Mesangial cell (primary cell): Measurements from ENCODE around the gene ARPIN. TPM values are rescaled to one million over a fixed set of nuclear protein-coding genes. Genes with fewer than 3 reads are reported as not detected.

Experiments
- total RNA-seq: library from RNA; depleted of rRNA; stranded (reverse); fragments of >200 nt; gene quantifications from 2 replicates; pipeline ENCODE4 v1.2.3, GENCODE V29; 2015

Gene ARPIN
- total RNA-seq, result 9.0 and 13.1 TPM in 2 replicates

DNA sequence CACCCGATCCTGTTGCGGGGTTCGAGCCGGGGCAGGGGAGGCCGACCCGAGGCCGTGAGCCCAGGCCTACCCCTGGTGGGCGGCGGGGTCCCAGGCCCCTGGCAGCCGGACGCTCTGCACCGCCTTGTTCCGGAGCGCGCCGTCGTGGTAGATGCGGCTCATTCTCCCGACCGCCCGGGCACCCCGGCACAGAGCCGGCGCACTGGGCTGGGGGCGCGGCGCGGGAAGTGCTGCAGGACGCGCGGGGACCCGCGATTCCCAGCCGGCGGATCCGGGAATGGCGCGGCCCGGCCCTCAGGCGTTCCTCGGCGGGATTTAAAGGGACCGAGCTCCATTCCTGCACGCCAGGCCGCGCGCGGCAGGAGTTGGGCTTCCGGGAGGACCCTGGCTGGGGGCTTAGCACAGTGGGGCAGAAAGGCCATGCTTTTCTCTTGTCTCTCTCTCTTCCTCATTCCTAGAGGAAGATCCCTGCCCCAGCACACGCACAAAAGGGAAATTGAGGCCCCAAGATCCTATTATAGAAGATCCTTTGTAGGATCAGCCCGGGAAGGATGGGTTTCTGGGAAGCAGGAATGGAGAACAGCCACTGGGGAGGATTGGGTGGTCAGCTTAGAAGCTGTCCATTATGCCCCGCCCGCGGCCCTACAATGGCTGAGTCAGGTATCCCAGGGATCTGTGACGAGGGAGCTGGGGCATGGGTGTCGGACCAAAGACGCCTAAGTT, at the start of gene ARPIN:
TSS of gene ARPIN (minus strand) at position 279 of the 723 bp plus-strand sequence. CDS start at position 162, 117 bp downstream.

DNA sequence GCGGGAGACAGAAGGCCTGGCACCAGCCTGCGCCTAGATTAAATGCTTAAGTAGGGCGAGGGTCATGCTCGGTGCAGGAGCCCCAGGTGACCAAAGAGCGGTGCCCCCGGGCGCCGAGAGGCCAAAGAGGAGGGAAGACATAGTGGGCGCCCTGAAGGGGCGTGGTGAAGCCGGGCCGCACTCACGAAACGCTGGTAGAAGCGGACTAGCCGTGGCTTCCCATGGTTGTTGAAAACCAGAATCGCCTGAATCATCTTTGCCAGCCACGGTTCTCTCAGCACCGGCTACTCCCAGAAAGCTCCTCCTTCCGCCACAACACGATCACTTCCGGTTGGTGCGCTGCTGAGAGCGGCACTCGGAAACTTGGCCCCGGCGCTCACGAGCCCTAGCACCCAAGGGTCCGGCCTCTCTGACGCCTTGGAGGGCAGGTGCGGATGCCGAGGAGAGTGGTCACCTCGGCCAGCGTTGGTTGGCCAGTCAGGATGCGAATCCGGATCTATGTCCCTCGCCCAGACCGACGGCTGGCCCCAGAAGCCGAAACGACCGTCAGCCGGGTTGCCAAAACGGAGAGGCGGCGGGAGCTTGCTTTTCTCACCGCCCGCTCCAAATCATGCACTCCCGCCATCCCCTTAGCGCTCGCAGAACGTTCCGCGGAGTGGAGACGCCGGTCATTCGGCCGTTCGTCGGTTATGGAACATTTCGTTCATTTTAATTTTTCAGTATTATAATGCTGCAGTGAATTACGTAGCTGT, 18.9 kb downstream of the ARPIN start, which contains the start of gene AP3S2:
TSS of gene AP3S2 (minus strand) at position 299 of the 752 bp plus-strand sequence. CDS start at position 254, 45 bp downstream.

Other genes with a start within 250 kb of the ARPIN start
- gene PLIN1, start 233.6 kb downstream of the ARPIN start, total RNA-seq, result 0.13 TPM in 1 of 2 replicates, not detected in the other
- gene PEX11A, start 222.2 kb downstream of the ARPIN start, total RNA-seq, result 4.7 and 8.2 TPM in 2 replicates
- gene WDR93, start 222.1 kb downstream of the ARPIN start, total RNA-seq, result 0.16 and 0.25 TPM in 2 replicates
- gene MESP1, start 161.7 kb downstream of the ARPIN start, total RNA-seq, result 1.8 and 4.3 TPM in 2 replicates
- 0.98 and 1.5 TPM in 2 replicates for gene MESP2, start 136.6 kb downstream of the ARPIN start, total RNA-seq
- 33.7 and 48.7 TPM in 2 replicates for gene ANPEP, start 98.1 kb downstream of the ARPIN start, total RNA-seq
- 24.1 and 27.6 TPM in 2 replicates for gene AP3S2, start 19.0 kb downstream of the ARPIN start, total RNA-seq
- 12.5 and 14.0 TPM in 2 replicates for gene ZNF710, start 88.4 kb upstream of the ARPIN start, total RNA-seq
- gene IDH2, start 189.5 kb upstream of the ARPIN start, total RNA-seq, result 129 and 142 TPM in 2 replicates